Measurements from ENCODE around the gene TSPAN15.

Gene TSPAN15

DNA sequence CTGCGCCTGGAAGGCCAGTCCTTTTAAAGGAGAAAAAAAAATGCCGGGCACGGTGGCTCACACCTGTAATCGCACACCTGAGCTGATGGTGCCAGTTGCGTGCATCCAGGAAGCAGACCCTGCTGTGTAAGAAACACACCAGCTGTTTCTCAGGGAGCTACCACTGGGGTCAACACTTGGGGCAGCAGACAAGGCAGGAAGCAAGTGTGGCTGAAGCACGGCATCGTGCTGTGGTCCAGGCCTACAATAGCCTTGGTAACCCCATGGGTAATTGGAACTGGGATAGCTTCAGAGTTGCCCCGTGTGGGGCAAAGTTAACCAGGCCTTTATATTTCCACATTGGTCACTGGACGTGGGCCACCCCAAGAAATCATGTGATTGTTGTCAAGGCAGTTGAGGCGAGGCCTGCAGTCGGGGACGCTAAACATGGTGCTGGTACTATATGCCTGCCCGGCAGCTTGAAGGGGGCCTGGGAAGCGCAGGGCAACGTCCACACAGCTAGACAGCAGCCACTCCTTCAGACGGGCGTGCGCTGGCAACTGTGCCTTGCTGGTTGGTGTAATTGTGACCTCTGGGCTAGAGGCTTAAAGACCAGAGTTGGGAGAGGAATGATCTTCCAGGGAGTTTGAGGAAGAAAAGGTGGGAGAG, 32.0 kb upstream of the TSPAN15 start:
- no peaks in the 10 kb centered on the region for H3K4me1 ChIP-seq (ENCODE audit: control insufficient read depth, insufficient read depth, low read length)
- no peaks in the 10 kb centered on the region for H3K27me3 ChIP-seq (ENCODE audit: control insufficient read depth, insufficient read depth, low read length)
- H3K36me3 ChIP-seq (ENCODE audit: control insufficient read depth, insufficient read depth, low read length) = no peaks in the 10 kb centered on the region
- no peak overlapping the region for H3K4me3 ChIP-seq (ENCODE audit: low read depth, low read length)
- H3K9ac ChIP-seq (ENCODE audit: low read depth, low read length) = no peak overlapping the region
- no peaks in the 10 kb centered on the region for H3K9me3 ChIP-seq (ENCODE audit: control insufficient read depth, insufficient read depth, low read length)

DNA sequence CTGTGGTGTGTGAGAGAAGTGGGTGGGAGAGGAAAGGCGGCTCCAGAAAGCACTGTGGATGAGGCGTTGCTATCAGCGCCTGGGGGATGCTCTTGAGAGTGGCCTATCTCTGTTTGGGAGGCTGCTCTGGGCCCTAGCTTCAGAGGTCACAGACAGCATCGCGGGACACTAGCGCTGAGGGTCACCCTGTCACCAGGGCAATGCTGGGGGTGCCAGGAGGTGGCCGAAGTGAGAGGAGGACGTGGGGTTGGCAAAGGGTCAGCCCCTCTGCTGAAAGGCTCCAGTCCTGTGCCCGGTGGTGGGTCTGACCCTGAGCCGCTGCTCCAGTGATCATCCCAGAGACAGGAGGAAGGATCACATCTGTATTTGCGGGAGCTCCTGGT, 31.5 kb upstream of the TSPAN15 start:
- H3K9ac ChIP-seq (ENCODE audit: low read depth, low read length) = no peak overlapping the region
- no peaks in the 10 kb centered on the region for H3K4me1 ChIP-seq (ENCODE audit: control insufficient read depth, insufficient read depth, low read length)
- H3K27me3 ChIP-seq (ENCODE audit: control insufficient read depth, insufficient read depth, low read length) = no peaks in the 10 kb centered on the region
- H3K9me3 ChIP-seq (ENCODE audit: control insufficient read depth, insufficient read depth, low read length) = no peaks in the 10 kb centered on the region
- no peak overlapping the region for H3K4me3 ChIP-seq (ENCODE audit: low read depth, low read length)
- H3K36me3 ChIP-seq (ENCODE audit: control insufficient read depth, insufficient read depth, low read length) = no peaks in the 10 kb centered on the region

DNA sequence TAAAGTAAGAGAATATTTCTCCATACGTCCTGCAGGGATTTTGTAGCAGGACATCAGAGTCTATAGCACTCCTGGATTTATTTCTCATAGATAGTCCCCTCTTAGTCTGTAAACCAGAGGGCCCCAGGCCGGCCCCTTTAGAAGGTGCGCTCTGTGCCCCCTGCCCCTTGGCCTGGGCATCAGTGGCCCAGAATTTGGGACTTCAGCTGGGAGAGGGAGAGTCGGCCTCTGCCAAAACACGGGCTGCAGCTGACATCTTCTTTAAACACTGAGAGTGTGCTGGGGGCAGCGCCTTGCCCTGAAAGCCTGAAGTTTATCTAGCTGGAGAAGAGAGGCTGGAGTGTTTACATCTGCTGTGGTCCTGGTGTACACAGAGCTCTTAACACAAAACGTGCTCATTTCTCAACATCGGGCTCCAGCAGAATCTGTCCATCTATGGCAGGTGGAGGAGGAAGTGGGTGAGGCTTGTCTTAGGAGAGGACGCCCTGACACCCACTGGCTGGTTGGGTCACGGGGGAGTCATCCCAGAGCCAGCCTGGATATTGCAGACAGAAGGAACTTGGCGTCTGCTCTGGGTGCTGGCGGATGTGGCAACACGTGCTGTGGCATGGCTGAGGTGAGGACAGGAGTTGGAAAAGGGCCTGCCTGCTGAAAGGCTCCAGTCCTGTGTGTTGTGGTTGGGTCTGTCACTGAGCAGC, 29.5 kb upstream of the TSPAN15 start:
- Histone ChIP-seq H3K4me3 (ENCODE audit: low read depth, low read length) (no peak overlapping the region), H3K4me1 (ENCODE audit: control insufficient read depth, insufficient read depth, low read length) (no peaks in the 10 kb centered on the region), H3K27me3 (ENCODE audit: control insufficient read depth, insufficient read depth, low read length) (no peaks in the 10 kb centered on the region)

DNA sequence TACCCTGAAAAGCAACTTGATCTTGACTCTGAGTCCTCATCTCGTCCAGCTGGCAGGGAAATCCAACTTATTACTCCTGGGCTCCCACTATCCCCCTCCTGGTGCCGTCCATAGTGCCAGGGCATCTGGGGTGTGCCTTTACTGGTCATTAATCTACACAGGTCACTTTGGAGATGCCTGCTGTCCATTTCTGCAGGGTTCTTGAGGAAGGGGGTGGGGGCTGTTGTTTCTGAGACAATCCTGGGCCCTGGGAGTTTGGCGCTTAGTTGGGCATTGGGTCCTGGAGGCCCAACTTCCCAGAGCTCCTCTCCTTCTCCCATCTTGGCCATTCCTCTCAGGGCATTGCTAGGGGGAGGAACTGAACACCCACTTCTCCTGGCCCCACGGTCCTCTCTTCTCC, 28.6 kb upstream of the TSPAN15 start:
- Histone ChIP-seq H3K36me3 (ENCODE audit: control insufficient read depth, insufficient read depth, low read length) (no peaks in the 10 kb centered on the region), H3K4me3 (ENCODE audit: low read depth, low read length) (no peak overlapping the region), H3K4me1 (ENCODE audit: control insufficient read depth, insufficient read depth, low read length) (no peaks in the 10 kb centered on the region), H3K27me3 (ENCODE audit: control insufficient read depth, insufficient read depth, low read length) (no peaks in the 10 kb centered on the region), H3K9me3 (ENCODE audit: control insufficient read depth, insufficient read depth, low read length) (no peaks in the 10 kb centered on the region), H3K9ac (ENCODE audit: low read depth, low read length) (no peak overlapping the region)

More for the DNA sequence above, 29.5 kb upstream of the TSPAN15 start:
- Histone ChIP-seq H3K36me3 (ENCODE audit: control insufficient read depth, insufficient read depth, low read length) (no peaks in the 10 kb centered on the region), H3K9ac (ENCODE audit: low read depth, low read length) (no peak overlapping the region), H3K9me3 (ENCODE audit: control insufficient read depth, insufficient read depth, low read length) (no peaks in the 10 kb centered on the region)

DNA sequence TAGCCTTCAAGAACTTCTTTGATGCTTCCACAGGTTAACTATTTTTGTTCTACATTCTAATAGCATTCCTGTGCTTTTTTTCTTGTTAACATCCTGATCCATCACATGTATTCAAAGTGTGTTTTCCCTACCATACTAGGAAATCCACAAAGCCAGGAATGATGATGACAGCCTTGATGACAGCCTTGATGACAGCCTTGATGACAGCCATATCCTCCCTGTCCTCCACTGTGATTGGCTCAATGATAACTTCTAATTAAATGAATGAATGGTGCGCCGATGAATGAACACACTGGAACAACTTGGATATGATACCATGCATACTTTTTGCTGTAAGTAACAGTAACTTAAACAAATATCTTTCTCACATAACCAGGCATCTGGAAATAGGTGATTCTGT, 26.2 kb upstream of the TSPAN15 start:
- no peak overlapping the region for H3K4me3 ChIP-seq (ENCODE audit: low read depth, low read length)
- no peaks in the 10 kb centered on the region for H3K9me3 ChIP-seq (ENCODE audit: control insufficient read depth, insufficient read depth, low read length)
- no peak overlapping the region for H3K9ac ChIP-seq (ENCODE audit: low read depth, low read length)
- H3K4me1 ChIP-seq (ENCODE audit: control insufficient read depth, insufficient read depth, low read length) = no peaks in the 10 kb centered on the region
- no peaks in the 10 kb centered on the region for H3K36me3 ChIP-seq (ENCODE audit: control insufficient read depth, insufficient read depth, low read length)
- H3K27me3 ChIP-seq (ENCODE audit: control insufficient read depth, insufficient read depth, low read length) = no peaks in the 10 kb centered on the region

DNA sequence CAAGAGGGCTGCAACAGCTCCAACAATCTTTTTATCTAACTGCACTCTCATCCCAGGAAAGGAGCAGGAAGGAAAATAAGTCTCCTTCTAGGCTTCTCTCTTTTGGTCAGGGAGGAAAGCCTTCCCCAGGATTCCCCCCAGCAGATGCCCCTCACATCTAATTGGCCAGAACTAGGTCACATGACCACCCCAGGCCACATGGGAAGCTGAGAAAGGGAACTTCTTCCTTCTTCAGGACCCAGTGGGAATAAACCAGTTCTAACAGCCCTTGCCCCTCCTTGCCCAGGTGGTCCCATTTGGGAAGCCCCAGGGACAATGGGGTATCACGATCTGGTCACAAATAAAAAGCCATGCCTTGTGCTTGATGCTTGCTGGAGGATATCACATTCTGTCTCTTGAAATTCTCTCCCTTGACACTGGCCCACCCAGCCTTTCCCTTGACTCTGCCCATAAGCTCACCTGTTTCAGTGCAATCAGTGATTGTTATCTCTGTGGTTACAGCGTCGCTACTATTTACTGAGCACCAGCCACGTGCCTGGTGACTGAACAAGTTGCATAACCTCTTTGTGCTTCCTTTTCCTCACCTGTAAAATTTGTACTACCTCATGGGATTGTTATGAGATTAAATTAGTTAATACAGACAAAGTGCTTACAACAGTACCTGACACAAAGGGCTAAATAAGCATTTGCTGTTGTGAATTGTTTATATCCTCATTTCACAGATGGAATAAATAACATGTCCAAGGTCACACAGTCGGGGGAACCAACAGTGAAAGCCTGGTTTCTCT, 25.6 kb upstream of the TSPAN15 start:
- no peak overlapping the region for H3K9ac ChIP-seq (ENCODE audit: low read depth, low read length)
- no peaks in the 10 kb centered on the region for H3K36me3 ChIP-seq (ENCODE audit: control insufficient read depth, insufficient read depth, low read length)
- no peaks in the 10 kb centered on the region for H3K4me1 ChIP-seq (ENCODE audit: control insufficient read depth, insufficient read depth, low read length)
- no peak overlapping the region for H3K4me3 ChIP-seq (ENCODE audit: low read depth, low read length)
- H3K9me3 ChIP-seq (ENCODE audit: control insufficient read depth, insufficient read depth, low read length) = no peaks in the 10 kb centered on the region
- no peaks in the 10 kb centered on the region for H3K27me3 ChIP-seq (ENCODE audit: control insufficient read depth, insufficient read depth, low read length)

- H3K9ac ChIP-seq (ENCODE audit: low read depth, low read length) = no peak overlapping the region
- H3K4me3 ChIP-seq (ENCODE audit: low read depth, low read length) = no peak overlapping the region
- H3K4me1 ChIP-seq (ENCODE audit: control insufficient read depth, insufficient read depth, low read length) = no peaks in the 10 kb centered on the region
- H3K36me3 ChIP-seq (ENCODE audit: control insufficient read depth, insufficient read depth, low read length) = no peaks in the 10 kb centered on the region
- H3K9me3 ChIP-seq (ENCODE audit: control insufficient read depth, insufficient read depth, low read length) = no peaks in the 10 kb centered on the region
- no peaks in the 10 kb centered on the region for H3K27me3 ChIP-seq (ENCODE audit: control insufficient read depth, insufficient read depth, low read length)
Measured at GRCh38 chr10:69426376-69426727, 24.9 kb upstream of the TSPAN15 start.

GRCh38 chr10:69428165-69428564, 23.1 kb upstream of the TSPAN15 start:
- Histone ChIP-seq H3K9me3 (ENCODE audit: control insufficient read depth, insufficient read depth, low read length) (no peaks in the 10 kb centered on the region), H3K4me1 (ENCODE audit: control insufficient read depth, insufficient read depth, low read length) (no peaks in the 10 kb centered on the region), H3K9ac (ENCODE audit: low read depth, low read length) (no peak overlapping the region), H3K27me3 (ENCODE audit: control insufficient read depth, insufficient read depth, low read length) (no peaks in the 10 kb centered on the region), H3K36me3 (ENCODE audit: control insufficient read depth, insufficient read depth, low read length) (no peaks in the 10 kb centered on the region), H3K4me3 (ENCODE audit: low read depth, low read length) (no peak overlapping the region)

GRCh38 chr10:69434169-69434568, 17.1 kb upstream of the TSPAN15 start:
- H3K27me3 ChIP-seq (ENCODE audit: control insufficient read depth, insufficient read depth, low read length) = no peaks in the 10 kb centered on the region
- no peak overlapping the region for H3K4me3 ChIP-seq (ENCODE audit: low read depth, low read length)
- peaks cover 2% of the 10 kb centered on the region for H3K4me1 ChIP-seq (ENCODE audit: control insufficient read depth, insufficient read depth, low read length)
- no peak overlapping the region for H3K9ac ChIP-seq (ENCODE audit: low read depth, low read length)
- no peaks in the 10 kb centered on the region for H3K9me3 ChIP-seq (ENCODE audit: control insufficient read depth, insufficient read depth, low read length)
- no peaks in the 10 kb centered on the region for H3K36me3 ChIP-seq (ENCODE audit: control insufficient read depth, insufficient read depth, low read length)

GRCh38 chr10:69434926-69435325, 16.3 kb upstream of the TSPAN15 start:
- Histone ChIP-seq H3K4me1 (ENCODE audit: control insufficient read depth, insufficient read depth, low read length) (peaks cover 2% of the 10 kb centered on the region), H3K36me3 (ENCODE audit: control insufficient read depth, insufficient read depth, low read length) (no peaks in the 10 kb centered on the region), H3K9ac (ENCODE audit: low read depth, low read length) (no peak overlapping the region), H3K9me3 (ENCODE audit: control insufficient read depth, insufficient read depth, low read length) (no peaks in the 10 kb centered on the region), H3K27me3 (ENCODE audit: control insufficient read depth, insufficient read depth, low read length) (no peaks in the 10 kb centered on the region), H3K4me3 (ENCODE audit: low read depth, low read length) (no peak overlapping the region)

- Histone ChIP-seq H3K9me3 (ENCODE audit: control insufficient read depth, insufficient read depth, low read length) (no peaks in the 10 kb centered on the region), H3K9ac (ENCODE audit: low read depth, low read length) (no peak overlapping the region), H3K4me1 (ENCODE audit: control insufficient read depth, insufficient read depth, low read length) (peaks cover 2% of the 10 kb centered on the region)
Measured at GRCh38 chr10:69435966-69436520, 15.2 kb upstream of the TSPAN15 start.

More at GRCh38 chr10:69435966-69436520, 15.2 kb upstream of the TSPAN15 start:
- Histone ChIP-seq H3K4me3 (ENCODE audit: low read depth, low read length) (no peak overlapping the region), H3K27me3 (ENCODE audit: control insufficient read depth, insufficient read depth, low read length) (no peaks in the 10 kb centered on the region), H3K36me3 (ENCODE audit: control insufficient read depth, insufficient read depth, low read length) (no peaks in the 10 kb centered on the region)

All from iPS-15b (cell line).